SK-N-SH (cell line): Measurements from ENCODE around the gene RASSF1. TPM values are rescaled to one million over a fixed set of nuclear protein-coding genes. Genes with fewer than 3 reads are reported as not detected.

ENCODE experiments used
- CTCF ChIA-PET: fragments of 300-600, 350-600 bp; formaldehyde crosslinking; extraction: SDS; loops from one replicate; lab custom pipeline; 2021; lab: Yijun Ruan, JAX
- POLR2A ChIA-PET: fragments of 350-600 bp; sonication (Branson Sonifier 250); formaldehyde crosslinking; extraction: SDS; loops from one replicate; lab custom pipeline; 2020; ENCODE audit warnings: antibody characterized with exemption, inconsistent platforms; lab: Yijun Ruan, JAX
- DNase-seq: peaks from one replicate; pipeline ENCODE4 v3.0.0; 2012
- H2AFZ ChIP-seq: fragments of 200-600 bp; sonication (generic); 2 replicates; pipeline ENCODE4 v1.8.1; 2016; ENCODE audit warnings: antibody characterized with exemption, mild to moderate bottlenecking, low read depth
- H3F3A ChIP-seq: fragments of 200-600 bp; sonication (generic); replicated peaks from 2 replicates; pipeline ENCODE3; 2016; ENCODE audit warnings: antibody characterized with exemption, mild to moderate bottlenecking; ENCODE audit not compliant: insufficient read depth
- H3K27ac ChIP-seq, 2 experiments: fragments of 200-500 bp in 1 of 2; fragments of 200-600 bp in 1 of 2; sonication (Bioruptor generic) in 1 of 2; sonication (generic), shearing (Covaris generic) in 1 of 2; 2 replicates each; pipeline versions ENCODE4 v1.5.1 to v1.6.1; 2014 to 2016; ENCODE audit warnings: low read depth in 2 of 2, inconsistent platforms in 1 of 2, low read length in 1 of 2, mild to moderate bottlenecking in 1 of 2, mixed read lengths in 1 of 2
- H3K27me3 ChIP-seq: fragments of 200-600 bp; sonication (generic), shearing (Covaris generic); 2 replicates; pipeline ENCODE4 v1.6.1; 2016; ENCODE audit warnings: mixed run types; ENCODE audit not compliant: insufficient read depth
- H3K36me3 ChIP-seq, 2 experiments: fragments of 200-500 bp in 1 of 2; fragments of 200-600 bp in 1 of 2; sonication (Bioruptor generic) in 1 of 2; sonication (generic) in 1 of 2; replicated peaks in 1 of 2; 2 replicates each; pipeline versions ENCODE3 to v1.5.1; 2014 to 2016; ENCODE audit warnings: low read length in 1 of 2, mild to moderate bottlenecking in 1 of 2; ENCODE audit not compliant: insufficient read depth in 2 of 2, control insufficient read depth in 1 of 2
- H3K4me1 ChIP-seq, 2 experiments: fragments of 200-500 bp in 1 of 2; fragments of 200-600 bp in 1 of 2; sonication (Bioruptor generic) in 1 of 2; sonication (generic), shearing (Covaris generic) in 1 of 2; 2 replicates each; pipeline versions ENCODE4 v1.5.1 to v1.6.1; 2014 to 2016; ENCODE audit warnings: low read depth in 1 of 2, low read length in 1 of 2, mixed run types in 1 of 2; ENCODE audit not compliant: insufficient read depth in 2 of 2, control insufficient read depth in 1 of 2
- H3K4me2 ChIP-seq: fragments of 200-600 bp; sonication (generic), shearing (Covaris generic); 2 replicates; pipeline ENCODE4 v1.6.1; 2017; ENCODE audit warnings: mixed run types
- H3K4me3 ChIP-seq, 2 experiments: fragments of 200-500 bp in 1 of 2; fragments of 200-600 bp in 1 of 2; sonication (Bioruptor generic) in 1 of 2; sonication (generic), shearing (Covaris generic) in 1 of 2; 2 replicates each; pipeline versions ENCODE4 v1.5.1 to v1.8.1; 2014 to 2016; ENCODE audit warnings: low read depth in 2 of 2, inconsistent platforms in 1 of 2, low read length in 1 of 2, mild to moderate bottlenecking in 1 of 2, mixed read lengths in 1 of 2, moderate library complexity in 1 of 2
- H3K79me2 ChIP-seq: fragments of 200-600 bp; sonication (generic); 2 replicates; pipeline ENCODE4 v1.8.1; 2017; ENCODE audit warnings: mild to moderate bottlenecking; ENCODE audit not compliant: insufficient read depth
- H3K9ac ChIP-seq: fragments of 200-600 bp; sonication (generic); 2 replicates; pipeline ENCODE4 v1.6.1; 2017; ENCODE audit warnings: mixed run types
- H3K9me2 ChIP-seq: fragments of 200-600 bp; sonication (generic); 2 replicates; pipeline ENCODE4 v1.6.1; 2017; ENCODE audit warnings: mixed run types
- H3K9me3 ChIP-seq: fragments of 200-600 bp; sonication (generic); 2 replicates; pipeline ENCODE4 v1.6.1; 2017; ENCODE audit warnings: mixed run types, mild to moderate bottlenecking, moderate library complexity
- H4K20me1 ChIP-seq: fragments of 200-600 bp; sonication (generic); 2 replicates; pipeline ENCODE4 v1.6.1; 2017; ENCODE audit warnings: mild to moderate bottlenecking, mixed run types; ENCODE audit not compliant: insufficient read depth
- CHD2 ChIP-seq: fragments of 150-350 bp; IDR thresholded peaks from 2 replicates; pipeline ENCODE4 v1.6.1; 2018; ENCODE audit warnings: low read length; ENCODE audit not compliant: partially characterized antibody
- EZH2phosphoT487 ChIP-seq: fragments of 200-600 bp; sonication (generic); IDR thresholded peaks from 2 replicates; pipeline ENCODE4 v1.6.1; 2017; ENCODE audit warnings: low read depth, mixed run types, mild to moderate bottlenecking, antibody characterized with exemption, moderate library complexity, borderline replicate concordance
- FOXJ3 ChIP-seq: sonication (generic); formaldehyde crosslinking; IDR thresholded peaks from 2 replicates; pipeline ENCODE4 v1.5.1; 2020; ENCODE audit warnings: mild to moderate bottlenecking, missing genetic modification reagents
- FOXM1 ChIP-seq: IDR thresholded peaks from 2 replicates; pipeline ENCODE4 v1.4.0; 2012; ENCODE audit warnings: low read depth, mild to moderate bottlenecking
- GABPA ChIP-seq: IDR thresholded peaks from 2 replicates; pipeline ENCODE4 v1.4.0; 2012; ENCODE audit warnings: low read depth, mild to moderate bottlenecking
- GATA2 ChIP-seq: sonication (generic); formaldehyde crosslinking; IDR thresholded peaks from 2 replicates; pipeline ENCODE4 v1.5.0; 2020; ENCODE audit warnings: mild to moderate bottlenecking, missing genetic modification reagents
- RAD21 ChIP-seq: IDR thresholded peaks from 2 replicates; pipeline ENCODE4 v1.6.1; 2012; ENCODE audit warnings: mild to moderate bottlenecking, low read length
- RXRA ChIP-seq: IDR thresholded peaks from 2 replicates; pipeline ENCODE4 v1.4.0; 2012; ENCODE audit warnings: low read depth, mild to moderate bottlenecking, borderline replicate concordance
- SIN3A ChIP-seq: IDR thresholded peaks from 2 replicates; pipeline ENCODE4 v1.6.1; 2012; ENCODE audit warnings: low read depth, mild to moderate bottlenecking, low read length, moderate library complexity, borderline replicate concordance
- SMC3 ChIP-seq: IDR thresholded peaks from 2 replicates; pipeline ENCODE4 v1.6.1; 2012; ENCODE audit warnings: low read depth, low read length, improper control_type of control experiment
- TAF1 ChIP-seq: IDR thresholded peaks from 2 replicates; pipeline ENCODE4 v1.6.1; 2012; ENCODE audit warnings: low read depth, mild to moderate bottlenecking, low read length, moderate library complexity, borderline replicate concordance
- TCF12 ChIP-seq: IDR thresholded peaks from 2 replicates; pipeline ENCODE4 v1.4.0; 2012
- TEAD4 ChIP-seq: IDR thresholded peaks from 2 replicates; pipeline ENCODE4 v1.4.0; 2012; ENCODE audit warnings: mild to moderate bottlenecking, borderline replicate concordance; ENCODE audit not compliant: insufficient read depth
- YY1 ChIP-seq: IDR thresholded peaks from 2 replicates; pipeline ENCODE4 v1.4.0; 2012; ENCODE audit warnings: low read depth, mild to moderate bottlenecking
- WGBS: methylation state at CpG from one replicate; pipeline ENCODE4 v1.1.6; 2017; ENCODE audit warnings: low lambda C conversion rate; 5-methylcytosine and 5-hydroxymethylcytosine counted together
- polyA plus RNA-seq, 3 experiments: library from polyadenylated mRNA; depleted of rRNA; stranded (reverse); fragments of >200 nt; gene quantifications; 2 replicates each; pipeline ENCODE4 v1.2.3, GENCODE V29; 2012
- TF ChIP-seq, protein P1 (sequence below): IDR thresholded peaks from 2 replicates; pipeline ENCODE4 v1.6.1; 2012; ENCODE audit warnings: mild to moderate bottlenecking, low read depth, low read length, moderate library complexity
- TF ChIP-seq, protein P2 (sequence below): IDR thresholded peaks from 2 replicates; pipeline ENCODE4 v1.4.0; 2012; ENCODE audit warnings: low read depth, borderline replicate concordance
- TF ChIP-seq, protein P3 (sequence below): IDR thresholded peaks from 2 replicates; pipeline ENCODE4 v1.4.0; 2012; ENCODE audit warnings: low read depth, borderline replicate concordance
- TF ChIP-seq, protein P4 (sequence below): fragments of 150-350 bp; IDR thresholded peaks from 2 replicates; pipeline ENCODE4 v1.6.1; 2017; ENCODE audit warnings: antibody characterized with exemption, low read length, low read depth, borderline replicate concordance
- TF ChIP-seq, protein P5 (sequence below): fragments of 150-350 bp; IDR thresholded peaks from 2 replicates; pipeline ENCODE4 v1.6.1; 2016; ENCODE audit warnings: mild to moderate bottlenecking, low read depth, low read length

RASSF1 gene
- polyA plus RNA-seq, 1 of the 3 experiments (the other 2 are of a cell fraction), result 28.1 TPM

DNA sequence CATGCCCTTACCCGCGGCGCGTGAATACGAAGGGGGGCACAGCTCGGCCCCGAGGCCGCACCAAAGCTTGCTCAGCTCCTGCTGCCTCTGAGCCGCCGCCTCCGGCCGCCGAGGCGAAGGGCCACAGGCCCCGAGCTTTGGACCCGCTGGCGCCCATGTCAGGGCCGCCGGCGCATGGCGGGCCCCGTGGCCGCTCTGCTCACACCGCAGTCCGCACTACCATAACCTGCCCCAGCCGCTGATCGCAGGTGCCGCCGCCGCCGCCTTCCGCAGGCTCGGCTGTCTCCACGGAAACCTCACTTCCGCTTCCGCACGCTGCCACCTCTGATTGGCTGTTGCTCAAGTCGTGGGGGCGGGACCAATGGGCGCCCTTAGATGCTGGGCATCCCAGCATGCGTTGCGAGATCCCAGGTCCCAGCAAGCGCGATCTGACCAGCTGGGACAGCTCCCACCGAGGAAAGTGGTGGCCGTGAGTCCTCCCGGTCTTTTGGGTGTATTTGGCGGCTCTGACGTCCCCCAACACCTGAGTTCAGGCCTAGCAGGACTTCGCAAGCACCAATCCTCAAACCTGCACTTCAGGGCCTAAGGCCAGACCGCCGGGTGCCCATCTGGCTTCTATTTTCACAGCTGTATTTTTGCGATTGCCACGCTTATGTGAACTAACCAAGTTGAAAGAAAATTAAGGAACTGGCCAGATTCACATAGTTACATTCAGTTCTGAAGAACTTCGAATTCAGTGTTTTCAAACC lies 12.5 kb downstream of the RASSF1 start, which contains the start of gene TUSC2 (continued):
- TF ChIP-seq, protein P1, sequence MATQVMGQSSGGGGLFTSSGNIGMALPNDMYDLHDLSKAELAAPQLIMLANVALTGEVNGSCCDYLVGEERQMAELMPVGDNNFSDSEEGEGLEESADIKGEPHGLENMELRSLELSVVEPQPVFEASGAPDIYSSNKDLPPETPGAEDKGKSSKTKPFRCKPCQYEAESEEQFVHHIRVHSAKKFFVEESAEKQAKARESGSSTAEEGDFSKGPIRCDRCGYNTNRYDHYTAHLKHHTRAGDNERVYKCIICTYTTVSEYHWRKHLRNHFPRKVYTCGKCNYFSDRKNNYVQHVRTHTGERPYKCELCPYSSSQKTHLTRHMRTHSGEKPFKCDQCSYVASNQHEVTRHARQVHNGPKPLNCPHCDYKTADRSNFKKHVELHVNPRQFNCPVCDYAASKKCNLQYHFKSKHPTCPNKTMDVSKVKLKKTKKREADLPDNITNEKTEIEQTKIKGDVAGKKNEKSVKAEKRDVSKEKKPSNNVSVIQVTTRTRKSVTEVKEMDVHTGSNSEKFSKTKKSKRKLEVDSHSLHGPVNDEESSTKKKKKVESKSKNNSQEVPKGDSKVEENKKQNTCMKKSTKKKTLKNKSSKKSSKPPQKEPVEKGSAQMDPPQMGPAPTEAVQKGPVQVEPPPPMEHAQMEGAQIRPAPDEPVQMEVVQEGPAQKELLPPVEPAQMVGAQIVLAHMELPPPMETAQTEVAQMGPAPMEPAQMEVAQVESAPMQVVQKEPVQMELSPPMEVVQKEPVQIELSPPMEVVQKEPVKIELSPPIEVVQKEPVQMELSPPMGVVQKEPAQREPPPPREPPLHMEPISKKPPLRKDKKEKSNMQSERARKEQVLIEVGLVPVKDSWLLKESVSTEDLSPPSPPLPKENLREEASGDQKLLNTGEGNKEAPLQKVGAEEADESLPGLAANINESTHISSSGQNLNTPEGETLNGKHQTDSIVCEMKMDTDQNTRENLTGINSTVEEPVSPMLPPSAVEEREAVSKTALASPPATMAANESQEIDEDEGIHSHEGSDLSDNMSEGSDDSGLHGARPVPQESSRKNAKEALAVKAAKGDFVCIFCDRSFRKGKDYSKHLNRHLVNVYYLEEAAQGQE, result peak; percentile 75

DNA sequence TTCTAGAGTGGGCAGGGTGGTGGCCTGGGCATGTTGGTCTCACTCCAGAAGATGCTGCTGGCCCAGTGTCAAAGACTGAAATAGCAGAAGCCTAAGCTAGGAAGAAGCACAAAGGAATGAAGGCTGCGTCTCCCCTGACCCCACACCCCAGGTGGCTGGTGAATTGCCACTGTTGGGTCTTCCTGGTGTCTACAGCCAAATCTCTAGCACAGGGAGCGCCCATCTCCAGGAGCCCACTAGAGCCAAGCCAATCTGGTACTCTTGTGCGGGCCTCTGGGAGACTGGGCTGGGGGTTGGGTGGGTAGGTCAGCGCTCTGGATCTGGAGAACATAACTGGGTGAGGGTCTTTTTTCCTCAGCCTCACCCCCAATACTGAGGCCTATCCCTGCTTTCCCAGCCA lies 13.5 kb downstream of the RASSF1 start:
- no peak for DNase-seq
- peaks cover 0 to 21% of the 10 kb centered on the region in 2 experiments; a peak in 2 of 4 replicates for H3K4me1 ChIP-seq
- no peaks in the 10 kb centered on the region for H3K27me3 ChIP-seq
- ChIA-PET POLR2A (interaction anchor here (1.2 to 2.5 kb wide), 2 partner anchors 11 to 28 kb away, joined by 5 to 38 read pairs; partner anchors contain the start of genes HYAL3 and NAA80), CTCF (interaction anchor here (1.1 to 2.3 kb wide), 7 partner anchors 9 to 135 kb away, joined by 3 to 10 read pairs (median 7); partner anchors contain the start of gene HYAL1)
- no peaks in the 10 kb centered on the region for H3K9me2 ChIP-seq
- no peak overlapping the region for H3K27ac ChIP-seq
- no peaks in the 10 kb centered on the region for H3K9me3 ChIP-seq
- peak overlapping the region; percentile 88 to 97 for H3K4me3 ChIP-seq
- H3K4me2 ChIP-seq, result peak overlapping the region; percentile 87
- peak overlapping the region; percentile 77 for H3K9ac ChIP-seq
- H4K20me1 ChIP-seq, result no peaks in the 10 kb centered on the region
- 20% methylated on average over 2 of the region's 4 CpGs for WGBS
- H2AFZ ChIP-seq, result no peak overlapping the region
- H3K36me3 ChIP-seq, result peaks cover 10 to 45% of the 10 kb centered on the region in 2 experiments
- peaks cover 39% of the 10 kb centered on the region for H3K79me2 ChIP-seq
- H3F3A ChIP-seq, result peaks cover 37% of the 10 kb centered on the region
- TF ChIP-seq TEAD4 (no peak), GABPA (no peak), GATA2 (no peak), RAD21 (no peak), FOXJ3 (CRISPR knock-in tag) (no peak), FOXM1 (no peak), TCF12 (no peak), SIN3A (no peak), SMC3 (no peak), EZH2phosphoT487 (no peak), YY1 (no peak), TAF1 (no peak), CHD2 (no peak), RXRA (no peak)
- TF ChIP-seq, protein P2, sequence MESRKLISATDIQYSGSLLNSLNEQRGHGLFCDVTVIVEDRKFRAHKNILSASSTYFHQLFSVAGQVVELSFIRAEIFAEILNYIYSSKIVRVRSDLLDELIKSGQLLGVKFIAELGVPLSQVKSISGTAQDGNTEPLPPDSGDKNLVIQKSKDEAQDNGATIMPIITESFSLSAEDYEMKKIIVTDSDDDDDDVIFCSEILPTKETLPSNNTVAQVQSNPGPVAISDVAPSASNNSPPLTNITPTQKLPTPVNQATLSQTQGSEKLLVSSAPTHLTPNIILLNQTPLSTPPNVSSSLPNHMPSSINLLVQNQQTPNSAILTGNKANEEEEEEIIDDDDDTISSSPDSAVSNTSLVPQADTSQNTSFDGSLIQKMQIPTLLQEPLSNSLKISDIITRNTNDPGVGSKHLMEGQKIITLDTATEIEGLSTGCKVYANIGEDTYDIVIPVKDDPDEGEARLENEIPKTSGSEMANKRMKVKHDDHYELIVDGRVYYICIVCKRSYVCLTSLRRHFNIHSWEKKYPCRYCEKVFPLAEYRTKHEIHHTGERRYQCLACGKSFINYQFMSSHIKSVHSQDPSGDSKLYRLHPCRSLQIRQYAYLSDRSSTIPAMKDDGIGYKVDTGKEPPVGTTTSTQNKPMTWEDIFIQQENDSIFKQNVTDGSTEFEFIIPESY, result no peak
- TF ChIP-seq, protein P3, sequence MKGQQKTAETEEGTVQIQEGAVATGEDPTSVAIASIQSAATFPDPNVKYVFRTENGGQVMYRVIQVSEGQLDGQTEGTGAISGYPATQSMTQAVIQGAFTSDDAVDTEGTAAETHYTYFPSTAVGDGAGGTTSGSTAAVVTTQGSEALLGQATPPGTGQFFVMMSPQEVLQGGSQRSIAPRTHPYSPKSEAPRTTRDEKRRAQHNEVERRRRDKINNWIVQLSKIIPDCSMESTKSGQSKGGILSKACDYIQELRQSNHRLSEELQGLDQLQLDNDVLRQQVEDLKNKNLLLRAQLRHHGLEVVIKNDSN, result no peak
- TF ChIP-seq, protein P4, sequence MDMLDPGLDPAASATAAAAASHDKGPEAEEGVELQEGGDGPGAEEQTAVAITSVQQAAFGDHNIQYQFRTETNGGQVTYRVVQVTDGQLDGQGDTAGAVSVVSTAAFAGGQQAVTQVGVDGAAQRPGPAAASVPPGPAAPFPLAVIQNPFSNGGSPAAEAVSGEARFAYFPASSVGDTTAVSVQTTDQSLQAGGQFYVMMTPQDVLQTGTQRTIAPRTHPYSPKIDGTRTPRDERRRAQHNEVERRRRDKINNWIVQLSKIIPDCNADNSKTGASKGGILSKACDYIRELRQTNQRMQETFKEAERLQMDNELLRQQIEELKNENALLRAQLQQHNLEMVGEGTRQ, result no peak
- TF ChIP-seq, protein P5, sequence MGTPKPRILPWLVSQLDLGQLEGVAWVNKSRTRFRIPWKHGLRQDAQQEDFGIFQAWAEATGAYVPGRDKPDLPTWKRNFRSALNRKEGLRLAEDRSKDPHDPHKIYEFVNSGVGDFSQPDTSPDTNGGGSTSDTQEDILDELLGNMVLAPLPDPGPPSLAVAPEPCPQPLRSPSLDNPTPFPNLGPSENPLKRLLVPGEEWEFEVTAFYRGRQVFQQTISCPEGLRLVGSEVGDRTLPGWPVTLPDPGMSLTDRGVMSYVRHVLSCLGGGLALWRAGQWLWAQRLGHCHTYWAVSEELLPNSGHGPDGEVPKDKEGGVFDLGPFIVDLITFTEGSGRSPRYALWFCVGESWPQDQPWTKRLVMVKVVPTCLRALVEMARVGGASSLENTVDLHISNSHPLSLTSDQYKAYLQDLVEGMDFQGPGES, result no peak
